Measurements from ENCODE around the gene UBE2S.

GRCh38 chr19:55354698-55355212, 52.8 kb downstream of the UBE2S start, which contains the start of gene COX6B2:
- TF ChIP-seq EZH2 (IDR thresholded peaks at IDR 0.05) (no peak), POLR2AphosphoS5 (IDR thresholded peaks at IDR 0.05; ENCODE audit: borderline replicate concordance, low read depth, low read length) (no peak), FOXP2 (optimal IDR thresholded peaks at IDR 0.05; ENCODE audit: control extremely low read depth, extremely low read length, insufficient read depth) (no peak)
